HFFc6 (cell line): ENCODE measurements around the gene TP53INP2. TPM values are rescaled to one million over a fixed set of nuclear protein-coding genes. Genes with fewer than 3 reads are reported as not detected.
A peak's percentile ranks its signal among the peaks of the same experiment; 100 is the strongest.
"Not testable (repeated sequence)": the region's sequence is repeated elsewhere in the genome, so short reads cannot be mapped to it uniquely, and the experiment has no call there.

Experiments
- DNase-seq: peaks from one replicate; pipeline ENCODE4 v3.0.0-alpha.2; 2018
- H3K27ac Mint-ChIP-seq: 2 replicates; pipeline ENCODE4 v1.8.0; 2020; ENCODE audit warnings: mild to moderate bottlenecking, mixed read lengths
- H3K27me3 Mint-ChIP-seq: 2 replicates; pipeline ENCODE4 v1.8.0; 2021; ENCODE audit warnings: mild to moderate bottlenecking, moderate library complexity, mixed read lengths; ENCODE audit not compliant: insufficient read depth
- H3K36me3 Mint-ChIP-seq: 2 replicates; pipeline ENCODE4 v1.8.0; 2021; ENCODE audit warnings: low read depth, mixed read lengths
- H3K4me1 Mint-ChIP-seq: 2 replicates; pipeline ENCODE4 v1.8.0; 2020; ENCODE audit warnings: low read depth, mixed read lengths
- H3K4me3 Mint-ChIP-seq: 2 replicates; pipeline ENCODE4 v1.8.0; 2020; ENCODE audit warnings: mild to moderate bottlenecking, moderate library complexity, mixed read lengths
- H3K9me3 Mint-ChIP-seq: 2 replicates; pipeline ENCODE4 v1.8.0; 2020; ENCODE audit warnings: mild to moderate bottlenecking, mixed read lengths
- CTCF ChIP-seq: fragments of 200-600 bp; sonication (generic); IDR thresholded peaks from 2 replicates; pipeline ENCODE4 v1.5.0; 2021; ENCODE audit warnings: antibody characterized with exemption, mild to moderate bottlenecking
- long read RNA-seq: library from polyadenylated mRNA; unstranded; transcript quantifications from one replicate; pipeline ENCODE4 v2.0.0, GENCODE V29; 2019
- total RNA-seq, 6 experiments: library from RNA; stranded (reverse); fragmentation: NEBNext Ultra II Directional; extraction: Animal tissue kit (Norgen Biotek cat#: 25700); gene quantifications; 2 replicates in 1 of 6; 3 replicates in 5 of 6; pipeline ENCODE4 v1.2.3, GENCODE V29; 2021

The TP53INP2 gene
- 10 to 100 TPM; 14.2 to 23.8 (median 21.3) TPM for total RNA-seq
- long read RNA-seq, partial matches to known transcripts = 6 of 6 reads
- long read RNA-seq, other reads (novel, unspliced or antisense) = 0 of 6 reads

- no peak for TF ChIP-seq CTCF
- peak; percentile 75 for DNase-seq
Measured at GRCh38 chr20:34704177-34705007, at the start of gene TP53INP2. Gene TP53INP2, plus strand, starts transcription at chr20:34704344. Its CDS starts 4,396 bp downstream, at chr20:34708740.

DNA sequence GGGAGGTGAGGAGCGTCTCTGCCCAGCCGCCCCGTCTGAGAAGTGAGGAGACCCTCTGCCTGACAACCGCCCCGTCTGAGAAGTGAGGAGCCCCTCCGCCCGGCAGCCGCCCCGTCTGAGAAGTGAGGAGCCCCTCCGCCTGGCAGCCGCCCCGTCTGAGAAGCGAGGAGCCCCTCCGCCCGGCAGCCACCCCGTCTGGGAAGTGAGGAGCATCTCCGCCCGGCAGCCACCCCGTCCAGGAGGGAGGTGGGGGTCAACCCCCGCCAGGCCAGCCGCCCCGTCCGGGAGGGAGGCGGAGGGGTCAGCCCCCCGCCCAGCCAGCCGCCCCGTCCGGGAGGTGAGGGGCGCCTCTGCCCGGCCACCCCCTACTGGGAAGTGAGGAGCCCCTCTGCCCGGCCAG, 45.5 kb upstream of the TP53INP2 start:
- H3K27me3 Mint-ChIP-seq, H3K27ac Mint-ChIP-seq, H3K4me3 Mint-ChIP-seq, DNase-seq, H3K9me3 Mint-ChIP-seq, H3K36me3 Mint-ChIP-seq: not testable (repeated sequence)
- H3K4me1 Mint-ChIP-seq = peaks cover 23% of the 10 kb centered on the region

More at GRCh38 chr20:34704177-34705007, at the start of gene TP53INP2:
- Mint-ChIP-seq H3K9me3 (no peaks in the 10 kb centered on the region), H3K27ac (peak within 1 kb of the TSS; percentile 94), H3K27me3 (peaks cover 11% of the 10 kb centered on the region), H3K4me1 (peaks cover 45% of the 10 kb centered on the region), H3K36me3 (no peaks in the 10 kb centered on the region), H3K4me3 (peak within 1 kb of the TSS; percentile 96)

DNA sequence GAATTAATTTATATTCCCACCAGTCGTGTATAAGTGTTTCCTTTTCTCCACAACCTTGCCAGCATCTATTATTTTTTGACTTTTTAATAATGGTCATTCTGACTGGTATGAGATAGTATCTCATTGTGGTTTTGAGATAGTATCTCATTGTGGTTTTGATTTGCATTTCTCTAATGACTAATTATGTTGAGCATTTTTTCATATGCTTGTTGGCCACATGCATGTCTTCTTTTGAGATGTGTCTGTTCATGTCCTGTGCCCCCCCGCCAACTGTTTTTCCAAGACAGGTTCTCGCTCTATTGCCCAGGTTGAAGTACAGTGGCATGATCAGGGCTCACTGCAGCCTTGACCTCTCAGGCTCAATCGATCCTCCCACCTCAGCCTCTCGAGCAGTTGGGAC, 42.3 kb upstream of the TP53INP2 start:
- H3K36me3 Mint-ChIP-seq, H3K4me3 Mint-ChIP-seq, H3K27ac Mint-ChIP-seq, H3K27me3 Mint-ChIP-seq, H3K9me3 Mint-ChIP-seq: not testable (repeated sequence)
- H3K4me1 Mint-ChIP-seq = peaks cover 24% of the 10 kb centered on the region
- DNase-seq = peak; percentile 68

DNA sequence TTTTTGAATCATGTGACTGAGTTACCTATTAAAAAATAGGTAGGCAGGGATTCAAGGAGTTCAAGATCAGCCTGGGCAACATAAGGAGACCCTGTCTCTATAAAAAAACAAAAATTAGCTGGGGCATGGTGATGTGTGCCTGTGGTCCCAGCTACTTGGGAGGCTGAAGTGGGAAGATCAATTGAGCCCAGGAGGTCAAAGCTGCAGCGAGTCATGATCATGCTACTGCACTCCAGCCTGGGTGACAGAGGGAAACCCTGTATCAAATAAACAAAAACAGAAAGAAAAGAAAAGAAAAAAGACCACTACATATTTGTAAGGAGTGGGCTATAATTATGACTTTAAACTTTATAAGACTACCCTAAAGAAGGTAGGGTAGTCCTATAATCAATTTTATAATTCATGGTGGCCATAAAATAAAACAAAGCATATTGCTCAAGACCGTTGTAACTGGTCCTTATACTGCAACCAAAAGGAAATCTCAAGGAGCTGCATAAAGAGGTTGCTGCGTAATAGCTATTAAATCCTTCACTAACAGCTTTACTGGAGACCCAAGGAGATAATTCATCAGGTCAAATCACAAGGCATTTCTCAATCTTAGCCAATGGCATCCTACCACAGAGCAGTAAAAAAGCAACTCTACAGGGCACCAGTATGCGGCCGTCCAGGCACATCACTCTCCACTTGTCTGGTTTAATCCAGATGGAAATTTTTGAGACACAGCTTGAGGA, 40.8 kb upstream of the TP53INP2 start:
- Mint-ChIP-seq H3K9me3 (no peaks in the 10 kb centered on the region), H3K27ac (no peak overlapping the region), H3K4me3 (no peak overlapping the region), H3K4me1 (peaks cover 24% of the 10 kb centered on the region), H3K36me3 (no peaks in the 10 kb centered on the region), H3K27me3 (no peaks in the 10 kb centered on the region; the same call in 1 of the 2 replicates)
- DNase-seq = no peak
- TF ChIP-seq CTCF = no peak

GRCh38 chr20:34664751-34665150, 39.4 kb upstream of the TP53INP2 start:
- not testable (repeated sequence) for H3K27me3 Mint-ChIP-seq, H3K36me3 Mint-ChIP-seq, H3K27ac Mint-ChIP-seq, DNase-seq, H3K9me3 Mint-ChIP-seq, H3K4me3 Mint-ChIP-seq
- peaks cover 24% of the 10 kb centered on the region for H3K4me1 Mint-ChIP-seq

DNA sequence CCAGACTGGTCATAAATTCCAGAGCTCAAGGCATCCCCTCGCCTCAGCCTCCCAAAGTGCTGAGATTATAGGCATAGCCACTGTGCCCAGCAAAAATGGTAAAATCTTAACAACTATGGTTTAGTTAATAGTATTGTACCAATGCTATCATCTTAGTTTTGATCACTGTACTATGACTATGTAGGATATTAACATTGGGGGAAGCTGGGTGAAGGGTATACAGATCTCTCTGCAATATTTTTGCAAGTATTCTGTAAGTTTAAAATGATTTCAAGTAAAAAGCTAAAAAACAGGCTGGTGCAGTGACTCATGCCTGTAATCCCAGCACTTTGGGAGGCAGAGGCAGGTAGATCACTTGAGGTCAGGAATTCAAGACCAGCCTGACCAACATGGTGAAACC, 35.0 kb upstream of the TP53INP2 start:
- Mint-ChIP-seq H3K4me3 (no peak overlapping the region), H3K4me1 (no peaks in the 10 kb centered on the region), H3K27me3 (no peaks in the 10 kb centered on the region), H3K9me3 (no peaks in the 10 kb centered on the region), H3K36me3 (peaks cover 4% of the 10 kb centered on the region; the same call in 1 of the 2 replicates), H3K27ac (no peak overlapping the region)
- TF ChIP-seq CTCF = no peak
- no peak for DNase-seq

GRCh38 chr20:34673412-34673811, 30.7 kb upstream of the TP53INP2 start:
- no peak overlapping the region for H3K4me3 Mint-ChIP-seq
- no peaks in the 10 kb centered on the region for H3K27me3 Mint-ChIP-seq
- no peak for TF ChIP-seq CTCF
- no peaks in the 10 kb centered on the region for H3K9me3 Mint-ChIP-seq
- H3K4me1 Mint-ChIP-seq = peaks cover 13% of the 10 kb centered on the region
- peaks cover 4% of the 10 kb centered on the region; the same call in 1 of the 2 replicates for H3K36me3 Mint-ChIP-seq
- no peak overlapping the region for H3K27ac Mint-ChIP-seq
- DNase-seq = no peak
